ENCODE measurements around the gene PSMA8. TPM values are rescaled to one million over a fixed set of nuclear protein-coding genes. Genes with fewer than 3 reads are reported as not detected.
"Not testable (repeated sequence)": the region's sequence is repeated elsewhere in the genome, so short reads cannot be mapped to it uniquely, and the experiment has no call there.

Gene PSMA8
- total RNA-seq, 1 experiment from 2014 or later = not detected

GRCh38 chr18:26164571-26164970 lies 30.9 kb downstream of the PSMA8 start:
- Mint-ChIP-seq H3K4me3 (no peak overlapping the region), H3K27ac (no peak overlapping the region), H3K27me3 (ENCODE audit: low read depth) (no peaks in the 10 kb centered on the region; the same call in 1 of the 2 replicates), H3K36me3 (no peaks in the 10 kb centered on the region), H3K4me1 (no peaks in the 10 kb centered on the region), H3K9me3 (no peaks in the 10 kb centered on the region)
- ChIA-PET POLR2A (no interaction called here), CTCF (no interaction called here)
- no peak for TF ChIP-seq NR3C1 (CRISPR knock-in tag; conservative IDR thresholded peaks at IDR 0.05; ENCODE audit: low read depth)
- TF ChIP-seq GTF2I (CRISPR knock-in tag; conservative IDR thresholded peaks at IDR 0.05) = no peak
- TF ChIP-seq ZNF416 (CRISPR knock-in tag; IDR thresholded peaks at IDR 0.05) = no peak
- TF ChIP-seq ZNF532 (CRISPR knock-in tag; IDR thresholded peaks at IDR 0.05; ENCODE audit: borderline replicate concordance) = no peak
- TF ChIP-seq FOXP1 (CRISPR knock-in tag; IDR thresholded peaks at IDR 0.05; ENCODE audit: borderline replicate concordance) = no peak
- no peak for TF ChIP-seq GRHL2 (CRISPR knock-in tag; IDR thresholded peaks at IDR 0.05; ENCODE audit: insufficient replicate concordance, severe bottlenecking)
- TF ChIP-seq FOXK1 (CRISPR knock-in tag; IDR thresholded peaks at IDR 0.05) = no peak
- no peak for TF ChIP-seq ZSCAN18 (CRISPR knock-in tag; IDR thresholded peaks at IDR 0.05)
- TF ChIP-seq CDX4 (CRISPR knock-in tag; IDR thresholded peaks at IDR 0.05; ENCODE audit: borderline replicate concordance) = no peak
- TF ChIP-seq E2F4 (CRISPR knock-in tag; IDR thresholded peaks at IDR 0.05; ENCODE audit: borderline replicate concordance, low read depth) = no peak
- TF ChIP-seq USF2 (CRISPR knock-in tag; IDR thresholded peaks at IDR 0.05) = no peak
- no peak for TF ChIP-seq TP53 (CRISPR knock-in tag; IDR thresholded peaks at IDR 0.05)
- no peak for TF ChIP-seq NFATC4 (CRISPR knock-in tag; IDR thresholded peaks at IDR 0.05)
- TF ChIP-seq TEAD4 (CRISPR knock-in tag; IDR thresholded peaks at IDR 0.05) = no peak
- TF ChIP-seq ZMAT4 (CRISPR knock-in tag; IDR thresholded peaks at IDR 0.05) = no peak
- TF ChIP-seq SP1 (CRISPR knock-in tag; conservative IDR thresholded peaks at IDR 0.05) = no peak
- no peak for TF ChIP-seq NFYB (CRISPR knock-in tag; conservative IDR thresholded peaks at IDR 0.05; ENCODE audit: low read depth)
- no peak for TF ChIP-seq SMAD3 (CRISPR knock-in tag; IDR thresholded peaks at IDR 0.05; ENCODE audit: borderline replicate concordance)
- no peak for TF ChIP-seq AFF4 (CRISPR knock-in tag; IDR thresholded peaks at IDR 0.05; ENCODE audit: borderline replicate concordance)
- TF ChIP-seq ETV6 (CRISPR knock-in tag; IDR thresholded peaks at IDR 0.05) = no peak
- no peak for ATAC-seq
- no peak for DNase-seq (ENCODE audit: low spot score)

GRCh38 chr18:26167592-26167991 lies 33.9 kb downstream of the PSMA8 start:
- H3K9me3 Mint-ChIP-seq; ATAC-seq; CTCF ChIA-PET; H3K27me3 Mint-ChIP-seq (ENCODE audit: low read depth); H3K36me3 Mint-ChIP-seq; POLR2A ChIA-PET; H3K27ac Mint-ChIP-seq; DNase-seq (ENCODE audit: low spot score); H3K4me1 Mint-ChIP-seq; H3K4me3 Mint-ChIP-seq: not testable (repeated sequence)
